NCI-H2029 treated with DMSO at 0.1 percent for 48 hours (cell line): ENCODE results near the gene EID2B.

Experiments
- DNase-seq: peaks from one replicate; lab custom pipeline; 2025; lab: John Stamatoyannopoulos, UW

Gene EID2B

GRCh38 chr19:39498798-39499642, 33.6 kb downstream of the EID2B start, which contains the start of gene DLL3:
Gene DLL3, plus strand, starts transcription at chr19:39498947. Its CDS starts 28 bp downstream, at chr19:39498975.
- DNase-seq = peak; percentile 14

- peak; percentile 70 for DNase-seq
Measured at GRCh38 chr19:39497996-39498797, 34.5 kb downstream of the EID2B start.

GRCh38 chr19:39497701-39497995, 35.0 kb downstream of the EID2B start:
- DNase-seq = no peak

GRCh38 chr19:39496063-39496462, 36.6 kb downstream of the EID2B start:
- DNase-seq = no peak

GRCh38 chr19:39494661-39495060, 38.0 kb downstream of the EID2B start:
- DNase-seq = no peak

GRCh38 chr19:39492788-39493187, 39.9 kb downstream of the EID2B start:
- DNase-seq = no peak

- DNase-seq = no peak
Measured at GRCh38 chr19:39492225-39492624, 40.4 kb downstream of the EID2B start.

- no peak for DNase-seq
Measured at GRCh38 chr19:39489756-39490155, 42.9 kb downstream of the EID2B start.

GRCh38 chr19:39483141-39483540, 49.5 kb downstream of the EID2B start:
- no peak for DNase-seq

- no peak for DNase-seq
Measured at GRCh38 chr19:39481676-39482075, 51.0 kb downstream of the EID2B start.

- DNase-seq = no peak
Measured at GRCh38 chr19:39481229-39481545, 51.5 kb downstream of the EID2B start.
